ENCODE measurements around the gene XYLT1. TPM values are rescaled to one million over a fixed set of nuclear protein-coding genes. Genes with fewer than 3 reads are reported as not detected.

The XYLT1 gene
- total RNA-seq, 1 experiment from 2014 or later = 25.0 TPM

DNA sequence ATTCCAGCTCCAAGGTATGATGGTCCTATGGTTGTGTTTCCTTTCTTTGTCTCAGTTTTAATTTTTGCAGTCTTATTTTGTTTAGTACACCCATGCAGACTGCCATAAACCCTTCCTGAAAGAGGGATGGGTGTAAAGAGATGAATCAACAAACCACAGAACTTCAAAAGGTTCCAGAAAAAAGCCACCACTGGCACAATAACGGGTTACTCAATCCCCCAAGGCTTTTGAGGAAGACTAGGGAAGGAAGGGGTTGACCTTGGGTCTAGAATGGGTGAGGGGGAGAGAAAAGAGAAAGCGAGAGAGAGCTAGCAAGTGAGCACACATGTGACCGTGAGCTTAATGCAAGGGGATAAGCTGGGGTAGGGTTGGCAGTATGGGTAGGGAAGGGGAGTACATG is 168.1 kb downstream of the XYLT1 start:
- Mint-ChIP-seq H3K36me3 (no peaks in the 10 kb centered on the region), H3K27ac (no peak overlapping the region), H3K4me3 (no peak overlapping the region), H3K27me3 (ENCODE audit: low read depth) (no peaks in the 10 kb centered on the region), H3K4me1 (peaks cover 64% of the 10 kb centered on the region), H3K9me3 (no peaks in the 10 kb centered on the region)
- no peak for TF ChIP-seq EMX1 (CRISPR knock-in tag; IDR thresholded peaks at IDR 0.05)
- TF ChIP-seq NR2C2 (CRISPR knock-in tag; IDR thresholded peaks at IDR 0.05) = no peak
- no peak for TF ChIP-seq NFYB (CRISPR knock-in tag; conservative IDR thresholded peaks at IDR 0.05; ENCODE audit: low read depth)
- no peak for TF ChIP-seq FOXP4 (CRISPR knock-in tag; IDR thresholded peaks at IDR 0.05)
- no peak for TF ChIP-seq NR3C1 (CRISPR knock-in tag; conservative IDR thresholded peaks at IDR 0.05; ENCODE audit: low read depth)
- TF ChIP-seq ATF1 (CRISPR knock-in tag; IDR thresholded peaks at IDR 0.05) = no peak
- POLR2A ChIA-PET = no interaction called here
- CTCF ChIA-PET = interaction anchor here (0.7 kb wide), 1 partner anchor 165 kb away, joined by 3 read pairs; no protein-coding TSS in a partner anchor
- DNase-seq (ENCODE audit: low spot score) (no peak), ATAC-seq (no peak)

DNA sequence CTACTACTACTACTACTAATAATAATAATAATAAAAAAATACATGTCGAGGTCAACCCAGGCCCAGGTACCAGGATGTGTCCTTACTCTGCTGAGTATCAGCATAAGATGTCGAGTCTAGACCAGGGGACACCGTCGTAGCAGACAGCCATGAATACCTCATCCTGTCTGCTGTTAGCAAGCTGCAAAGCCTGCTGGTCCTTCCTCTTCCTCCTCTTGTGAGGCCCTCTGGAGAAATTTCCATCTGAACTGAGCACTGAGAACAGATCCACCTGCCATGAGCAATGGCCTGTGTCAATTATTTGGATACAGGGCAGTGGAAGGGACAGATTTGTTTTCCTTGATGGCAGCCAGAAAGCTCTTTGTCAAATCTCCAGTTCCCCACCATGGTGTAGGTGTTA is 168.5 kb downstream of the XYLT1 start:
- CTCF ChIA-PET = interaction anchor here (1.0 kb wide), 1 partner anchor 167 kb away, joined by 3 read pairs; no protein-coding TSS in a partner anchor
- no peaks in the 10 kb centered on the region for H3K27me3 Mint-ChIP-seq (ENCODE audit: low read depth)
- no peaks in the 10 kb centered on the region for H3K36me3 Mint-ChIP-seq
- TF ChIP-seq PREB (CRISPR knock-in tag; IDR thresholded peaks at IDR 0.05; ENCODE audit: borderline replicate concordance) (no peak), AR (CRISPR knock-in tag; IDR thresholded peaks at IDR 0.05) (no peak), TP53 (CRISPR knock-in tag; IDR thresholded peaks at IDR 0.05) (no peak), TEAD4 (CRISPR knock-in tag; IDR thresholded peaks at IDR 0.05) (no peak), ZNF121 (CRISPR knock-in tag; IDR thresholded peaks at IDR 0.05) (no peak), NFE2L1 (CRISPR knock-in tag; IDR thresholded peaks at IDR 0.05) (no peak), FOXP1 (CRISPR knock-in tag; IDR thresholded peaks at IDR 0.05; ENCODE audit: borderline replicate concordance) (no peak), KAT7 (CRISPR knock-in tag; IDR thresholded peaks at IDR 0.05; ENCODE audit: borderline replicate concordance) (no peak), SOX15 (CRISPR knock-in tag; IDR thresholded peaks at IDR 0.05) (no peak)
- TF ChIP-seq, protein P1, sequence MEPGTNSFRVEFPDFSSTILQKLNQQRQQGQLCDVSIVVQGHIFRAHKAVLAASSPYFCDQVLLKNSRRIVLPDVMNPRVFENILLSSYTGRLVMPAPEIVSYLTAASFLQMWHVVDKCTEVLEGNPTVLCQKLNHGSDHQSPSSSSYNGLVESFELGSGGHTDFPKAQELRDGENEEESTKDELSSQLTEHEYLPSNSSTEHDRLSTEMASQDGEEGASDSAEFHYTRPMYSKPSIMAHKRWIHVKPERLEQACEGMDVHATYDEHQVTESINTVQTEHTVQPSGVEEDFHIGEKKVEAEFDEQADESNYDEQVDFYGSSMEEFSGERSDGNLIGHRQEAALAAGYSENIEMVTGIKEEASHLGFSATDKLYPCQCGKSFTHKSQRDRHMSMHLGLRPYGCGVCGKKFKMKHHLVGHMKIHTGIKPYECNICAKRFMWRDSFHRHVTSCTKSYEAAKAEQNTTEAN (CRISPR knock-in tag; IDR thresholded peaks at IDR 0.05) = no peak
- TF ChIP-seq, protein P2, sequence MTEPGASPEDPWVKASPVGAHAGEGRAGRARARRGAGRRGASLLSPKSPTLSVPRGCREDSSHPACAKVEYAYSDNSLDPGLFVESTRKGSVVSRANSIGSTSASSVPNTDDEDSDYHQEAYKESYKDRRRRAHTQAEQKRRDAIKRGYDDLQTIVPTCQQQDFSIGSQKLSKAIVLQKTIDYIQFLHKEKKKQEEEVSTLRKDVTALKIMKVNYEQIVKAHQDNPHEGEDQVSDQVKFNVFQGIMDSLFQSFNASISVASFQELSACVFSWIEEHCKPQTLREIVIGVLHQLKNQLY (CRISPR knock-in tag; IDR thresholded peaks at IDR 0.05) = no peak
- peaks cover 60% of the 10 kb centered on the region for H3K4me1 Mint-ChIP-seq
- POLR2A ChIA-PET = no interaction called here
- ATAC-seq = no peak
- no peak overlapping the region for H3K4me3 Mint-ChIP-seq
- H3K9me3 Mint-ChIP-seq = no peaks in the 10 kb centered on the region
- no peak overlapping the region for H3K27ac Mint-ChIP-seq
- no peak for DNase-seq (ENCODE audit: low spot score)
